KMS-11 (cell line): ENCODE measurements around the gene UBA3.
A peak's percentile ranks its signal among the peaks of the same experiment; 100 is the strongest.

Experiments used
- H2AFZ ChIP-seq: fragments of 200-600 bp; sonication (generic); 2 replicates; pipeline ENCODE4 v1.6.1; 2016; ENCODE audit warnings: antibody characterized with exemption, mixed run types, low read depth
- H3K27ac ChIP-seq: fragments of 200-600 bp; sonication (generic); 2 replicates; pipeline ENCODE4 v1.6.1; 2016; ENCODE audit warnings: mild to moderate bottlenecking, mixed run types
- H3K27me3 ChIP-seq: fragments of 200-600 bp; sonication (generic); 2 replicates; pipeline ENCODE4 v1.6.1; 2017; ENCODE audit warnings: mild to moderate bottlenecking, low read depth, mixed run types, moderate library complexity; ENCODE audit not compliant: insufficient read depth
- H3K36me3 ChIP-seq: fragments of 200-600 bp; sonication (generic); 2 replicates; pipeline ENCODE4 v1.6.1; 2017; ENCODE audit warnings: mild to moderate bottlenecking, mixed run types; ENCODE audit not compliant: insufficient read depth
- H3K4me1 ChIP-seq: fragments of 200-600 bp; sonication (generic); 2 replicates; pipeline ENCODE4 v1.6.1; 2016; ENCODE audit warnings: mild to moderate bottlenecking, low read depth, mixed run types; ENCODE audit not compliant: poor library complexity, severe bottlenecking
- H3K4me2 ChIP-seq: fragments of 200-600 bp; sonication (generic); 2 replicates; pipeline ENCODE4 v1.7.0; 2016; ENCODE audit warnings: mild to moderate bottlenecking, mixed run types
- H3K4me3 ChIP-seq: fragments of 200-600 bp; sonication (generic); IDR thresholded peaks from 2 replicates; pipeline ENCODE4 v1.6.1; 2017; ENCODE audit warnings: low read depth, low read length, mixed read lengths; ENCODE audit not compliant: insufficient read depth
- H3K79me2 ChIP-seq: fragments of 200-600 bp; sonication (generic); 2 replicates; pipeline ENCODE4 v1.6.1; 2016; ENCODE audit warnings: low read depth, mixed run types; ENCODE audit not compliant: insufficient read depth
- H3K9ac ChIP-seq: fragments of 200-600 bp; sonication (generic); 2 replicates; pipeline ENCODE4 v1.6.1; 2016; ENCODE audit warnings: mild to moderate bottlenecking, mixed run types
- H4K20me1 ChIP-seq: fragments of 200-600 bp; sonication (generic); 2 replicates; pipeline ENCODE4 v1.6.1; 2016; ENCODE audit warnings: mild to moderate bottlenecking, mixed run types; ENCODE audit not compliant: insufficient read depth
- TF ChIP-seq, protein P1 (sequence below): fragments of 200-600 bp; sonication (generic); conservative IDR thresholded peaks from 2 replicates; pipeline ENCODE4 v1.6.1; 2017; ENCODE audit warnings: low read depth, mild to moderate bottlenecking, antibody characterized with exemption, low read length, moderate library complexity, mixed read lengths

UBA3 gene

DNA sequence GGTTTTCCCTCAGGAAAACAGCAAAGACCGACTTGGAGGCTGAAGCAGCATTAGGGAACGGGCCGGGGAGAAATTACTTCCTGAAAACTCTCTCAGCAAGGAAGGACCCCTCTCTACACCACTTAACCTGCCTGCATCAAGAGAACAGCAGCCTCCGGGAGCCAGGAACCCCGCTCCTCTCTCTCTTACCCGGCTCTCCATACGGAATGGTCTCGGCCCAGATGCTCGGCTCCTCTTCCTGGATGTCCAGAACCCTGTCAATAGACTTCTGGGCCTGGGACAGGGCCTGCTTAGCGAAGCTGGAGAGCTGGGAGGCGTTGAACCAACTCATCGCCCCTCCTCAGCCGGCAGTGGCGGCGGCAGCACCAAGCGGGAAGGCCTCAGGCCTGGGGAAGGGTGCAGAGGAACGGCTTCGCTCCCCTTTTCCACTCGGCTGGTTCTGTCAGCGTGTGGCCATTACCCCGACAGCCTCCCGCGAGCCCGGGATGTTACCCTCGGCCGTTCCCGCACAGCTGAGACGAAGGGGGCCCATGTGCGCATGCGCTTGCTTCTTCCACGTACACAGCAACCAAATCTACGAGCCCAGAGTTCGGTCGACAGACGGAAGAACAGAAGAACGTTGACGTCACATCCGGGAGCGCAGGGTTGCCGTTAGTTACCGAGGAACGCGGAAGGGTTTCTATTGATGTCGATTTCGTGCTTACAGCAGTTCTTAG lies 28.3 kb downstream of the UBA3 start, which contains the start of gene TMF1:
TSS of gene TMF1 (minus strand) at position 578 of the 716 bp plus-strand sequence. CDS start at position 331, 247 bp downstream.
- peak within 1 kb of the TSS; percentile 71 for H3K4me3 ChIP-seq
- no peaks in the 10 kb centered on the region for H3K27me3 ChIP-seq
- H3K27ac ChIP-seq: peak within 1 kb of the TSS; percentile 69
- peaks cover 24% of the 10 kb centered on the region for H3K79me2 ChIP-seq
- no peaks in the 10 kb centered on the region for H4K20me1 ChIP-seq
- H3K4me1 ChIP-seq: peaks cover 18% of the 10 kb centered on the region
- no peaks in the 10 kb centered on the region for H3K36me3 ChIP-seq
- H3K9ac ChIP-seq: peak within 1 kb of the TSS; percentile 69
- TF ChIP-seq, protein P1, sequence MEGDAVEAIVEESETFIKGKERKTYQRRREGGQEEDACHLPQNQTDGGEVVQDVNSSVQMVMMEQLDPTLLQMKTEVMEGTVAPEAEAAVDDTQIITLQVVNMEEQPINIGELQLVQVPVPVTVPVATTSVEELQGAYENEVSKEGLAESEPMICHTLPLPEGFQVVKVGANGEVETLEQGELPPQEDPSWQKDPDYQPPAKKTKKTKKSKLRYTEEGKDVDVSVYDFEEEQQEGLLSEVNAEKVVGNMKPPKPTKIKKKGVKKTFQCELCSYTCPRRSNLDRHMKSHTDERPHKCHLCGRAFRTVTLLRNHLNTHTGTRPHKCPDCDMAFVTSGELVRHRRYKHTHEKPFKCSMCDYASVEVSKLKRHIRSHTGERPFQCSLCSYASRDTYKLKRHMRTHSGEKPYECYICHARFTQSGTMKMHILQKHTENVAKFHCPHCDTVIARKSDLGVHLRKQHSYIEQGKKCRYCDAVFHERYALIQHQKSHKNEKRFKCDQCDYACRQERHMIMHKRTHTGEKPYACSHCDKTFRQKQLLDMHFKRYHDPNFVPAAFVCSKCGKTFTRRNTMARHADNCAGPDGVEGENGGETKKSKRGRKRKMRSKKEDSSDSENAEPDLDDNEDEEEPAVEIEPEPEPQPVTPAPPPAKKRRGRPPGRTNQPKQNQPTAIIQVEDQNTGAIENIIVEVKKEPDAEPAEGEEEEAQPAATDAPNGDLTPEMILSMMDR: no peak
- H2AFZ ChIP-seq: peak within 1 kb of the TSS; percentile 68
- peak within 1 kb of the TSS; percentile 68 for H3K4me2 ChIP-seq

DNA sequence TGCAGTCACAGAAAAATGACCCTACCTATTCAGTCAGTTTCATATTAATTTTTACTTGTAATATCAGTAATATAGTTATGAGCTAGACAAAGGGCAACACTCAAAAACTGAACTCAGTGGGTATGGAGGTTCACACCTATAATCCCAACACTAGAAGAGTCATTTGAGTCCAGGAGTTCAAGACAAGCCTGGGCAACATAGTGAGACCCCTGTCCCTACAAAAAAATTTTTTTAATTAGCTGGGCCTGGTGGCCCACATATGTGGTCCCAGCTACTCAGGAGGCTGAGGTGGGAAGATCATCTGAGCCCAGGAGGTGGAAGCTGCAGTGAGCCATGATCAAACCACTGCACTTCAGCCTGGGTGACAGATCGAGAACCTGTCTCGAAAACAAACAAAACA lies 31.2 kb downstream of the UBA3 start:
- peaks cover 24% of the 10 kb centered on the region for H3K79me2 ChIP-seq
- H3K4me2 ChIP-seq: no peak overlapping the region
- no peak overlapping the region for H2AFZ ChIP-seq
- H4K20me1 ChIP-seq: no peaks in the 10 kb centered on the region
- H3K4me1 ChIP-seq: peaks cover 18% of the 10 kb centered on the region
- no peaks in the 10 kb centered on the region for H3K36me3 ChIP-seq
- no peak overlapping the region for H3K27ac ChIP-seq
- TF ChIP-seq, protein P1: no peak
- H3K27me3 ChIP-seq: no peaks in the 10 kb centered on the region
- H3K4me3 ChIP-seq: no peak overlapping the region
- no peak overlapping the region for H3K9ac ChIP-seq

DNA sequence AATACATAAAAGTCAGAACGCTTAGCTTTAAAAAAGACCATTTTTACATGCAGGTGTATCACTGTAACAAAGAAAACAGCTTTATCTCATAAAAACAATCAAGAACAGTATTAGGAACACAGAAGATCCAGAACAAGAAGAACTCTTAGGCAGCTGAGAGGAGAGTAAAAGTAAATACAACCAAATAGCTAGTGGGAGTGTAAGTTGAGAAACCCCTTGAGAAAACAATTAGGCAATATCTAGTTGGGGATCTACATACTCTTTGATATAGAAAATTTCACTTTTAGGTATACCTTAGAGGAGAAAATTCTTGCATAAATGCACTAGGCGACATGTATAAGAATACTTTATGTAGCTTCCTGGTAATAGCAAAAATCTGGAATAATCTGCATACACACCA lies 35.6 kb downstream of the UBA3 start:
- Histone ChIP-seq H3K27me3 (no peaks in the 10 kb centered on the region), H3K4me3 (no peak overlapping the region), H3K4me1 (peaks cover 4% of the 10 kb centered on the region), H4K20me1 (no peaks in the 10 kb centered on the region), H3K27ac (no peak overlapping the region), H2AFZ (no peak overlapping the region), H3K9ac (no peak overlapping the region), H3K36me3 (no peaks in the 10 kb centered on the region), H3K79me2 (peaks cover 7% of the 10 kb centered on the region), H3K4me2 (no peak overlapping the region)
- TF ChIP-seq, protein P1: no peak

DNA sequence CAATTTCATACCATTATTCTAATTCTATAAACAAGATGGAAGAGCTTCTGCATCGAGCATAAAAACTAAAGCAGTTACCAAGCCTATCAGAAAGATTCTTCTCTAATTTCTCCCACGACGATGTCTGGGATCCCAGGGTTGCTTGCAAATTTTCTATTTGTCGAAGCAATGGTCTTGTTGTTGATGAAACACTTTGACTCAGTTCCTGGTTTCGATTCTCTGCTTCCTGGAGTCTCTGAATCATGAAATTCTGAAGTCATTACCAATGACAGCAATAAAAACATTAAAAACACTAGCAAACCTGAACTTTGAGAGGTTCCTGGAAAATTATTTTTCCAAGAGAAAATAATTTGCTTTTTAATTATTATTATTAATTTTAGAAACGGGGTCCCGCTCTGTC lies 46.7 kb downstream of the UBA3 start:
- no peak overlapping the region for H3K4me3 ChIP-seq
- H3K27me3 ChIP-seq: no peaks in the 10 kb centered on the region
- H3K27ac ChIP-seq: no peak overlapping the region
- peaks cover 26% of the 10 kb centered on the region for H3K4me1 ChIP-seq
- H3K9ac ChIP-seq: no peak overlapping the region
- no peaks in the 10 kb centered on the region for H3K79me2 ChIP-seq
- H2AFZ ChIP-seq: no peak overlapping the region
- H3K36me3 ChIP-seq: no peaks in the 10 kb centered on the region
- TF ChIP-seq, protein P1: no peak
- no peaks in the 10 kb centered on the region for H4K20me1 ChIP-seq
- H3K4me2 ChIP-seq: no peak overlapping the region
